Activated CD4-positive, alpha-beta T cell treated with anti-CD3 and anti-CD28 coated beads for 48 hours (primary cell): ENCODE data around the gene JPH4.

Source experiments
- DNase-seq: peaks from one replicate; pipeline ENCODE4 v3.0.0-alpha.2; 2020

Gene JPH4

DNA sequence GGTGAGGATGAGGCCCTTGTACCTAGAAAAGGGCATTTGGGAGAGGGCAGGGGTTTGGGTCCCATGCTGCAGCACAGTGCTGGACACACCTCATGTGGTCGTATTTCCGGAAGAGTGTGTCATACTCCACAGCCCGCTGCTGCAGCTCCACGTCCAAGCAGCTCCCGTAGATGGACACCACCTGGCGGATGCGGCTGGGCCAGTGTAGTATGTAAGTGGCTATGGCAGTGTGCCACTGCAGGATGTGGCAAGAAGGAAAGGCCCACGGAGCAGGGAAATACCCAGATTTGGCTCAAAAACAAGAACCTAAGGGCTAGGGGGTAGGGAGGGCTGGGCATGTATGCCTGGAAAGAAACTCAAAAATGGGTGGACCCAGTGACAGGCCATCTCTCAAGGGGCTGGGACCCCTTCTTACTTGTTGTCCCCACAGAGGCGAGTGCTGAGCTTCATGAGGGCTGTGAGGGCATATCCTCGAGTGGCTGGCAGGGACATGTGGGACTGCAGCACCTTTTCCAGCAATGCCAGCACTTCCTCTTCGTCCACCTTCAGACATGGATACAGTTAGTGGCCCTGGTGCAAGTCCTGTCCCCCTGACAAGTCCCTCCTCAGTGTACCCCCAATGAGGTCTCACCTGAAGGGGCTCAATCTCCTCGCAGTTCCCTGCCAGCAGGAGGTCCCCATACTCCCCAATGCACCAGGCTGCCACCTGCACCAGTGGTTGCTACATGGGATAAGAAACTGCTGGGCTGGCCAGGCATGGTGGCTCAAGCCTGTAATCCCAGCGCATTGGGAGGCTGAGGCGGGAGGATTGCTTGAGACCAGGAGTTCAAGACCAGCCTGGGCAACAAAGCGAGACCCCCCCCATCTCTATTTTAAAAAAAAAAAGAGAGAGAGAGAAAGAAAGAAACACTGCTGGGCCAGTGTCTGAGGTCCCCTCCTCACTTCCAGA is 16.4 kb downstream of the JPH4 start:
- no peak for DNase-seq

DNA sequence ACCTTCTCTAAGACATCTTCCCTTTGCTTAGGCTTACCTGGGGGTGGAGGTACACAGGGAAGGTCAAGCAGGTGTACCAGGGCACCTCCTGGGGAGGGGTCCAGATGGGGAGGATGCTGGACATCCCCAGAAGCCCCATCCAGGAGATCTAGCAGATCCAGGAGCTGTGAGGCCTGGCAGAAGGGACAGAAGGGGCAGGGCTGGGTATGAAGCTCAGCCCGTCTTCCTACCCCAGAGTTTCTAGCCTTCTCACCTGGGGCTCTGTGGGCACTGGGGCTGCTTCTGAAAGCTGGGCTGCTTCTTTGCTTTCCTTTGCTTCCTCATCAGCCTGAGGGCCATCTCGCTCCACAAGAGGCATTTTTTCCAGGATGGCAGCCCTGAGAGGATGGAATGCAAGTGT is 17.3 kb downstream of the JPH4 start:
- DNase-seq = no peak

DNA sequence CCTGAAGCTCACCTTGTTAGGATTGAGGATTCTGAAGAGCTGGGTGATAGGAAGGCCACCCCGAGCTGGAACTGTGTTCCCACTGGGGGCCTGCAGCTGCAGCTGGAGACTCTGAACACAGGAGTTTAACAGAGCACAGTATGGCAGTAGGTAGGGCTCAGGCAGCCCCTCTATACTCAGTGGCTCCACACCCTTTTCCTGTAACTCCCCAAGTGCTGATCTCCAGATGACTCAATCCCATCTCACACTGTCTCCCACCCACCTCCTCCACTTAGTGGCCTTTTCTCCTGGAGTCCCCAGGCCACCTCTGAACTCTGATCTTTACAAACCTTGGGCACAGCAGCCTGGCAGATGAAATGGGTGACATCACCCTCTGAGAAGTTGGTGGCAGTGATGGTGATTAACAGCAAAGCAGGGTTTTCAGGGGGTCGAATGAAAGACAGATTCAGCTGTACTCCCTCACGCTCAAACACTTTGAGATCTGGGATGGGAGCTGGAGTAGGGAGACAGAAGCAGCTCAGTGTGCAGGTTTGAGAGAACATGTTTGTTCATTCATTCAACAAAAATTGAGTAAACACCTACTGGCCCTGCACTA is 18.6 kb downstream of the JPH4 start:
- DNase-seq = no peak

DNA sequence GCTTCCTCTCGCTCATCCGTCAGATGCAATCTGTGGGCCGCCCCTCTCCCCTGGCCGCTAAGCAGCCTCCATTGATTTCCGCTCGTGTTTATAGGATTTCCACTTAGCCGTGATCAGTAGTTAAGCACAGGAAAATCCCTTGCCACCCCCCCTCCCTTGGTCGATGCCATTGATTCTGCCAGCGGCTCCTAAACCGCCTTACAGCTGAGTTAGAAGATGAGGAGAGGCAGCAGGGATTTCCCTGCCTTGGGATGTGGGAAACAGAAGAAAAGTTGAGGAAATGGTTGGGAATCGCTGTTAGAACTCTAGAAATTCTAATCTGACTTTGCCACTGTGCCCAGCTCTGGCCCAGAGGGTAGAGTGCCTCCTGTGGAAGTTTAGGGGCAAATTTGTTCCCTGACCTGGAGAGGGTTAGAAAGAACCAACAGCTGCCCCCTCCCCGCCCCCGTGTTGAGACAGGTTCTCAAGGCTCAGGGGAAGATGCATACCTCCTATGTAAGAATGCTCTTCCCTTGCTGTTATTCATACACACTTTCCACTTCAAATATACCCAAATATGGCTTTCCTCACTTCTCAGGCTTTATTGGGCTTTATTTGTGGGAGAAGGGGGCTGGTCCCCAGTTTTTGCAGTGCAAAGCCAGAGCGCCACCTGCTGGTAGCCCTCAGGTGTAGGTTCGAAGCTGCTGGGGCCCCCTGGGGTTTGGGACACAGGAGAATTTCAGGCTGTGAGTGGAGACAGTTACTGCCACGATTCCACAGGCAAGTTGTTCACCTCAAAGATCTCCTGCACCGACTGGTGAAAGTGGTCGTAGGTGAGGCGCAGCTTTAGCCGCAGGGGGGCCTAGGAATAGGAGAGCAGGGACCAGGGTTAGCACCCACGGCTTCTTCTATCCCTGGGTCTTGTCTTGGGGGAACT is 19.3 kb downstream of the JPH4 start:
- peak; percentile 83 for DNase-seq

DNA sequence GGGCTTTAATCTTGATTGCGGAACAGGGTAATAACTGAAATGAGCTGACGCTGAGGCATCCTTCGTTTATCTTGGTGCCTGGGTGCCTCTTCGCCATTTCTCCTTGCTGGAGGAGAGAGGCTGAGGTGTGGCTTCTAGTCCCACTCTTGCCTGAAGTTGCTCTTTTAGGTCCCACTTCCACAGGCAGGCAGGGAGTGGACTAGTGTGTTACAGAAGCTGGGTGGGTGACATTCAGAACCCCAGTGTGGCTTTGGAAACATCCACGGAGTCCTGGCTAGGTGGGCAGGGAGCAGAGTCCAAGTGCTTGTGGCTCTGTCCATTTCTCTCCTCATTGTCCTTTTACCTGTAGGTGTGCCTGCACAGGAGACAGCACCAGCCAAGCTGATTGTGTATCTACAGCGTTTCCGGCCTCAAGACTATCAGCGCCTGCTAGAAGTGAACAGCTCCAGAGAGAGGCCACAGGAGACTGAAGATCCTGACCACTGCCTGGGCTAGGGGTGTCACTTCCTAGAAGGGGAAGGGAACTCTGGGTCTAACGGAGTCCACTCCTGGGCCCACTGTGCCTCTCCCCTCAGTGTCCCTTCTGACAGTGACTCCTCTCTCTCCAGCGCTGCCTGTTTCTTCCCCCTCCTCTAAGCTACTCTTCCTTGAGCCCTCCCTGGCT is 20.1 kb downstream of the JPH4 start:
- no peak for DNase-seq

DNA sequence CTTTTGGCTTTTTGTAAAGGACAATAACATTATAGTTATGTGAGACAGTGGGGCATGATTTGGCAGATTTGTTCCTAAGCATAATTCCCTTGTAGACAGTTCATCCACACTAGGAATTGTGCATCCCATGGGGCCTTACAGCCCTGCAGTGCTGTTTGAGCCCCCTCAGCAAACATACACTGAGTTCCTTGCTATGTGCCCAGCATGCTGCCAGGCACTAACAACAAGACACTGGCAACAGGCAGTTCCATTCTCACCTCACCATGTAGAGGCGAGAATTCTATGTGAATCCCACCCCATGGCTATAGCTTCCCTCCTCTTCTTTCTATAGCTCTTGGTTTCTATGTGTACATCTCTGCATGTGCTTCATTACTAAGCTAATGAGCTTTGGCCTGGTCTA is 20.6 kb downstream of the JPH4 start:
- no peak for DNase-seq

DNA sequence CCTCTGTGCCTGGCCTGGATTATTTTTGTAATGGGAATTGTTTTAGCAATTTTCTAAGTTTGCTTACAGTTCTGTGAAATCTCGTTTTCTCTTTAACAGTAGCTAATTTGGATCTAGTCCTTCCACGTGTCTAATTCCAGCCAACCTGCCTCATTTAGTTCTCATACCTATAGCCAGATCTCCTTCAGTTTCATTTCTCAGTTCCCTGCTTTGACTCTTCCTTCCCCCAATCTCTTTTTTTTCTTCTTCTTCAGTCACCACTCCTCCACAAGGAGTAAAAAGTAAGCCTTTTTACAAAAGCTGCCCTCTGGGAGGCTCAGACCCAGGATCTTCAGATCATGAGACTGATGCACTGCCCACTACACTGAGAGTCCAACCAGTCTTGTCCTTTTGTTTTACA is 21.1 kb downstream of the JPH4 start:
- no peak for DNase-seq

DNA sequence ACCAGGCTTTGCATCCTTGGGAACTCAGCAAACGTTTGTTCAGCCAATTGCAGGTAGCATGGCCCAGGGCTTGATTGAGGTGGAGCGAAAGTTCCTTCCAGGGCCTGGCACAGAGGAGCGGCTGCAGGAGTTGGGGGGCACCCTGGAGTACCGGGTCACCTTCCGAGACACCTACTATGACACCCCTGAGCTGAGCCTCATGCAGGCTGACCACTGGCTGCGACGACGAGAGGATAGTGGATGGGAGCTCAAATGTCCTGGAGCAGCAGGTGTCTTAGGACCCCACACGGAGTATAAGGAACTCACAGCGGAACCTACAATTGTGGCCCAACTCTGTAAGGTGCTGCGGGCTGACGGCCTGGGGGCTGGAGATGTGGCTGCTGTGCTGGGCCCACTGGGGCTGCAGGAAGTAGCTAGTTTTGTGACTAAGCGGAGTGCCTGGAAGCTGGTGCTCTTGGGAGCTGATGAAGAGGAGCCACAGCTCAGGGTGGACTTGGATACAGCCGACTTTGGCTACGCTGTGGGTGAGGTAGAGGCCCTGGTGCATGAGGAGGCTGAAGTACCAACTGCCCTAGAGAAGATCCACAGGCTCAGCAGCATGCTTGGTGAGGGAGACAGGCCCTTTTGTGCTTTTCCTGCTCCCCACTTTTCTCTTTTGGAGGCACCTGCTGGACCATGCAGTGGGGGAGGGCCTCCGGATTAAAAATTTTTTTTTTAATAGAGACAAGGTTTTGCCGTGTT is 21.7 kb downstream of the JPH4 start:
- DNase-seq = no peak

DNA sequence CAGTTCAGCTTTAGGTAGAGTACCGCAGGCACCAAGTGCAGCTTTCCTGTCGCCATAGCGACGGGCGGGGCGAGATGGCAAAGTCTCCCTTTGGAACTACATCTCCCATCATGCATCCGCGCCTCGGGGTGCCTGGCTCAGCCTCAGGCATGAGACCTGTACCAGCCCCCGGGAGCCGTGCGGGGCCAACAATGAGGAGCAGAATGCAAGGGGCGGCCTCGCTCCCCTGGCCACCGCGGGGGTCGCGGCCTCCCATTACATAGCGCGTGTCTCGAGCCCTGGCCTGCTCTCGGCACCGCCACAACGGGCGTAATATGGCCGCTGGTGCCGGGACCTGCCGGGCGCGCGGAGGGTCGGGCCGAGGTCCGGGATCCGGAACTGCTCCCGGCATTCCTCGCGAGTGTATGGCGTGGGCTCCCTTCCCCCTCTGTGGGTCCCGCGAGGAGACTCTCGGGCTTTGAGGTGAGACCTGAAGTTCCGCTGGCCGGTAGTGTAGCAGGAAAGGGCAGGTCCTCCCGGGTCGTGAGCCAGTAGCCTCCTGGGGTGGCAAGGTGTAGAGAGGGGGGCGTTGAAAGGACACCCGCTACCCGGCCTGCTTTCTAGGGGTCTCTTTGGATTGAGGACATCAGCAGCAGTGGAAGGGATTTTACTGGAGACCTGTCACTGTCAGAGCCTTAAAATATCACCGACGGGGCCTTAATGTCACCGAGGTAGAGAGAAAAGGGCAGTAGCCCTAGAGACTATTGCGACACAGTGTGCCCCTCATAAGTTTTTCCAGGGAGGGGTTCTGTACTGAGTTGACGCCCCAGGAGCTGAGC is 22.5 kb downstream of the JPH4 start, which contains the start of gene THTPA:
Gene THTPA (plus strand): TSS at position 390 of the 818 bp plus-strand sequence. CDS start 487 bp downstream, outside the sequence.
- peak; percentile 96 for DNase-seq

DNA sequence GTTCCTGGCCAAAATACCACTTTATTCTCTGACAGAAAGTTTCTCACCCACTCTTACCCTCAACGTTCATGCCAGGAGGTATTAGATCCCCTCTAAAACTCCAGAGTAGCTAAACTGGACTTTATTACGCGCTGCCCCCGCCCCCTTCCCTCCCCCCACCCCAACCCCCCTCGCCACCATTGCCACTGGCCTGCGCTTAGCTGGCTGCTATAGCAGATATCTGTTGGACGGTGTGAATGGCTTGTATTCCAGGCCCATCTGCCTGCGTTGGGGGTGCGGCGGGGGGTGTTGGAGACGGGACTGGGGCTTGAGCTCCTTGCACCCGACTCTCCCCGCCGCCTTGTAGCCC is 23.1 kb downstream of the JPH4 start:
- no peak for DNase-seq

DNA sequence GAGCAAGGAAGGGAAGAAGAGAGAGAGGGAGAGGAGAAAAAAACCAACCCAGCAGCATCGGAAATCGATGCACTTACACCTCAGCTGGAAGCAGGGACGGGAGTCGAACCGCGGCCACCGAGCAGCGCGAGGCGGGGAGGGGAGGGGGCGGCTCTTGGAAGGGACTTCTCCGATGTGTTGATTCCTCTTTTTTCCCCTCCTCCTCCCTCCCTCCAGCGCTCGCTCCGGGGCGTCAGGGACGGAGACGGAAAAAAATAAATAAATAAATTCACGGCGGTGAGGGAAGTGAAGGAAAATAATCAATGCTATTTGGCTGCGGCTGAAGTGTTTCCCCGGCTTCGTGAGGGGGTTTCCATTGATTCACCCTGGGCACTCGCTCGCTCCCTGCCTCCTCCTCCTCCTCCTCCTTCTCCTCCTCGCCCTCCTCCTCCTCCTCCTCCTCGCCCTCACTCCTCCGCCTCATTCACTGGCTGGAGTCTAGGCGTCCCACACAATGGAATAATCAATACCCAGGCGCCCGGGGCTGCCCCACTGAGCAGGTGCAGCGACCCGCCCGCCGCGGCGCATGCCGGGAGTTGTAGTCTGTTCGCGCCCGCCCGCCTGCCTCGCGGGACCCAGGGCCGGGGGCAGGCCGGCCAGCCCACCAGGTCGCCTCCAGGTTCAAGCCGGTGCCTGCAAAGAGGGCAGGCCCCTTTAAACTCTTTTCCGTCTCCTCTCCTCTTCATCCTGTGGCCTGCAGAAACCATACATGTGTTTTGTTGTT is 27.1 kb downstream of the JPH4 start, which contains the start of gene ZFHX2:
Gene ZFHX2 (minus strand): TSS at position 500 of the 763 bp plus-strand sequence. CDS start 16,440 bp downstream, outside the sequence.
- peak; percentile 85 for DNase-seq

DNA sequence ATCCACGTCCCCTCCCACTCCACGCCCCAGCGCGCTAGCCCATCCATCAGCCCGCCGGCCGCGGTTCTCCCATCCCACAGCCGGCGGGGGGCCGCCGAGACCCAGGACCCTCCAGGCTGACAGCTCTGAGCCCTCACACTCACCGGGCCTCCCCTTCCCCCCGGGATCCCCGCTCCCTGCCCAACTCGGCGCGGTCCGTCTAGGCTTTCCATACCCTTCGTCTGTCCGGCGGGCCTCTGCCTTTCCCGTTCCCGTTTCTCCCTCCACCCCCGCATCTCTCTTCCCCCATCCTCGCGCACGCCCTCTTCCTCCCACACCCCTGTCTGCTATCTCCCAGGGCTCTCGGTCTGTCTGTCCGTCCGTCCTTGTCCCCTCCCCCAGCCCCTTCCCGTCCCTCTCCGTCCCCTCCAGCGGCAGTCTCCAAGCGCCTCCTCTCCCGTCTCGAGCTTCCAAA is 27.8 kb downstream of the JPH4 start:
- DNase-seq = no peak

DNA sequence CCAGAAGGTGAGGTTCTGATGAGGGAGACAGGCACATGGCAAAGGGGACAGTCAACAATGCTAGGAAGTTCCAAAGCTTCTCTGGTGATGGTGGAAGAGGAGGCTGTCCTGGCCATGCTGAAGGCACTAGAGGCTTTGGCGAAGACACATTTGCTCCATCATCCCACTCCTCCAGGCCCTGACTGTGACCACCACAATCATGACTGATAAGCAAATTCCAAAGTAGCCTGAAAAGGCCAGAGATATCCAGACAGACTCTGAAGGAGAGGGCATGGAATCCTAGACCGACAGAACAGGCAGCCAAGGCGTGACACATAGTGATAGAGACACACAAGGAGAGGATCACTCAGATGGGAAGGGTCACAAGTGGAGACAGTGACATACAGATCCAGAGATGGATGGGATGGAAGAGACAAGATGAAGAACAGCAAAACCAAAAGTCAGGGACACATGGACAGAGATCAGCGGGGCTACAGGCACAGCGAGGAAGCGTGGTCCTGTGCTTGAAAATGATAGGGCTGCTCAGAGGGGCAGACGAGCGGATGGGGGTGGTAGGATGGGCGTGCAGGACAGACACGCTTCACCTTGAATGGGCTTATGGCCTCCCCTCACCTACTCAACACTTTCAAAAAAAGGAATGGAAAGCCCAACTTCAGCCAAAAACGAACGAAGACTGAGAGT is 28.3 kb downstream of the JPH4 start:
- no peak for DNase-seq

DNA sequence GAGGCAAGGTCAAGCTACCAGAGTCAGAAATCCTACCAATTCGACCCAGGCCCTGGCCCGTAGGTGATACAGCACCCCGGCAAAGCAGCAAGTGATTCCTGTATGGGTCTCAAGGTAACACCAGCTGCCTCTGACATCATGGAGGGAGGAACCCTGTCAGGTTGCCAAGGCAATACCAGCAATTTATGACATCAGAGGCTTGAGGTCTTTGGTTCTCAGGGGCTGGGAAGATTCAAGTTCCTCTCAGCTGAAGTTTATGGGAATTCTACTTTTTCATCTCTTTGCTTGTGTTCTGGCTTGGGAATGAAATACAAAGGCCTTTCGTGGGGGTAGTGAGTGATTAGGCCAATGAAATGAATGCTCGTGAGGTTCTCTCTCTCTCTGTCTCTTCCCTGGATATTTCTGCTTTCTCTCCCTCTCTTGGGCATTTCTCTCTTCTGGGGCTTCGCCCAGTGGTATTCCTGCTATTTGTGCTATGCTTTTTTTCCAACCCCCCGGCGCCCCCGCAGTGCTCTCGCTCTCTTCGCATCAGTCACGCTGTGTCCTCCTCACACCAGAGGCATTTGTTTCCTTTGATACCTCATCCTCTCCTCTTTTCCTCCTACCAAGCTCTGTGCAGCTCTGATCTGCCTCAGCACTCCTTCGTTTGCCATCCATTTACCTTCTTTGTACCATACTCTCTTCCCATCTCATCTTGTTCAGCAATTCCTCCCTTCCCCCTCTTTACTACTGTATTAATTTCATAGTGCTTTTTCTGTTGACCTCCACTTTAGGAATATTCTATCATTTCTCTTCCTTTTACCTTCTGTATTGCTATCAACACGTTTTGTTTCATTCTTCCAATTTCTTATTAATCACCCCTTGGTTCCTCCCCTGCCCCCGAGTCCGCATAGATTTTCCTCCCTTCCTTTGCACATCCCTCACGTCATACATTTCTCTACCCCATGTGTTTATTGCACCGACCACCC is 30.0 kb downstream of the JPH4 start:
- no peak for DNase-seq

DNA sequence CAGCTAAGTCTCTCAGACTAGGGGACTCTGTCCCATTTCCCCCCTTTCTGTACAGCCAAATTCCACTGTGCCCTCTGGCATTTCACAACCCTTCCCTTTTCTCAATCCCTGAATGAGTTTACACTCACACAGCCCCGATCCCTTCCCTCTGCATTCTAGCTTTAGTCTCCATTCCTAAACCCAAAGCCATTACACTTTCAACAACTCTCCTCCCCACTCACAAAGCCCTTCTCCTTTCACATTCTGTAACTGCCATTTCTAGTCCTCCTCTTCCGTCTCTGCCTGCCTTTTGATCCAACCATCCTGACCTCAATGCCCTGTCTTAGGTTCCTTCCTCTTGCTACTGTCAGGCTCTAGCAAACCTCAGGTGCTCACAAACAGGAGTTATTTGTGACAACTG is 30.7 kb downstream of the JPH4 start:
- no peak for DNase-seq

DNA sequence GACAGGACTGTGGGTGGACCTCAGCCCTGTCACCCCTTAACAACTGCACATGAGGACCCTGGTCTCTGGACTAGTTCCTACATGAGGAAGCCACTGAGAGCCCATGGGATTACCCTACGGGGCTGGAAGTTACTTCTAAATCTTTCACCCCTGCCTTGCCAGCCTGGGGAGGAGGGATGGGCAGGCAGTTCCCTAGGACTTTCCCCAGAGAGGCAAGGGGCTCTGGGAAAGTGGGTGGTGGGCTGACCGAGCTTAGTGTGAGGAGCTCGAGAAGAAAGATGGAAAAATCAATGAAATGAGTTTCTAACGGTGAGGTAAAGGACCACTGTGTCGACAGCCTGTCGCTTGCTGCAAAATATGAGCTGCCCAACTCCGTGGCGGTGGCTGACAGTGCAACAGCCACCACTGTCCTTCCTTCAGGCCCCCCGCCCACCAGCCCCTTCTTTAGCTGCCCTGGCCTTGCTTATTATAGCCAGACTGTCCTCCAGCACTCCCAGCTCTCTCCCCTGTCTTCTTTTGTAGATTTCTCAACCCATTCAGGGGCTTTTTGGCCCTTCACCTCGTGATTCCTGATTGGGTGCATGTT is 32.0 kb downstream of the JPH4 start:
- no peak for DNase-seq

DNA sequence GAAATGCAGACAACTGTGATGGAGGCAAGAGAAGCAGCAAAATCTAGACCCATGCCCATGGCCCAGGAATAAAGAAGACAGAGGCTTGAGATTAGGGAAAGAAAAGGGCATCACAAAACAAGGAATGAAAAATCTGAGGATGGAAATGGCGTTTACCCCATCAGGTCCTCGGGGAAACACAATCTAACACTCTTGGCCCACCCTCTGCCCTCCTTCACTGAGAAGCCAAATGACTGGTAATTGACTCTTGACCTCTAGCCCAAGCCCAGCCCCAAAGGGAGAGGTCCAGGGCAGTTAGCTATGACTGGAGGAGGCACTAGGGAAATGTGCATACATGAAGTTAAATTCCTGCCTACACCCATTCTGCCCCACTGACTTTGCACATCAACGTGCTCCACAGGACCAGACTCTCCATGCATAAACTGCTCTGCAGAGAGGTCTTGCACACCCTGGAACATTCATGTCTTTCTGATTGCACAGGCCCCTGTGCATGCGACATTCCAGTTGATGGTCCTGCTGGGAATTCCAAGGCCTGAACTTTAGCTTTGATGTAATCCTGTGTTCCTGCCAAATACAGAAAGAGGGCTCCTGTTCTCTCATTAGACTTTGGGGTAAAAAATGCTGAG is 32.7 kb downstream of the JPH4 start:
- no peak for DNase-seq
